ENCODE measurements around the gene ATP8B3. TPM values are rescaled to one million over a fixed set of nuclear protein-coding genes. Genes with fewer than 3 reads are reported as not detected.

The ATP8B3 gene
- total and polyA plus RNA-seq, 9 of the 15 experiments (the other 6 are each of a cell fraction or from before 2014, with no cell fraction given): 1.2 to 12.3 (median 3.8) TPM

GRCh38 chr19:1847684-1848398 is 35.8 kb upstream of the ATP8B3 start (continued):
- no peak for TF ChIP-seq SRSF3 (IDR thresholded peaks at IDR 0.05; ENCODE audit: insufficient read depth, low read length)
- TF ChIP-seq SRF (CRISPR knock-in tag; IDR thresholded peaks at IDR 0.05): no peak
- no peak for TF ChIP-seq PPARD (CRISPR knock-in tag; IDR thresholded peaks at IDR 0.05)
- no peak for TF ChIP-seq KAT7 (CRISPR knock-in tag; IDR thresholded peaks at IDR 0.05; ENCODE audit: borderline replicate concordance)
- TF ChIP-seq FOXA1 (IDR thresholded peaks at IDR 0.05; ENCODE audit: borderline replicate concordance): no peak
- no peak for TF ChIP-seq ZNF780A (CRISPR knock-in tag; IDR thresholded peaks at IDR 0.05)
- no peak for TF ChIP-seq JUN (IDR thresholded peaks at IDR 0.05; ENCODE audit: borderline replicate concordance, low read depth, low read length)
- 0 out of 2 replicates have a peak, but pooled peaks have one; percentile 53 for TF ChIP-seq JUN (CRISPR knock-in tag; IDR thresholded peaks at IDR 0.05; ENCODE audit: borderline replicate concordance)
- peak; percentile 6 for TF ChIP-seq TAF1 (IDR thresholded peaks at IDR 0.05; ENCODE audit: control insufficient read depth, extremely low read depth, insufficient read depth, low read length, severe bottlenecking)
- TF ChIP-seq CHD2 (IDR thresholded peaks at IDR 0.05; ENCODE audit: low read depth, low read length): no peak
- no peak for TF ChIP-seq MEF2D (tag; conservative IDR thresholded peaks at IDR 0.05; ENCODE audit: low read depth)
- TF ChIP-seq MLX (CRISPR knock-in tag; conservative IDR thresholded peaks at IDR 0.05): no peak
- TF ChIP-seq PCBP1 (IDR thresholded peaks at IDR 0.05; ENCODE audit: low read depth, low read length, poor library complexity, severe bottlenecking): peak; percentile 62
- TF ChIP-seq CREM (IDR thresholded peaks at IDR 0.05; ENCODE audit: low read depth): peak; percentile 18; the same call in 1 of the 2 replicates
- no peak for TF ChIP-seq ZNF282 (CRISPR knock-in tag; IDR thresholded peaks at IDR 0.05)
- no peak for TF ChIP-seq HNRNPUL1 (IDR thresholded peaks at IDR 0.05; ENCODE audit: low read length)
- no peak for TF ChIP-seq ZC3H8 (IDR thresholded peaks at IDR 0.05)
- TF ChIP-seq HDAC8 (tag; IDR thresholded peaks at IDR 0.05): no peak
- TF ChIP-seq HDAC3 (IDR thresholded peaks at IDR 0.05; ENCODE audit: borderline replicate concordance, partially characterized antibody): no peak
- TF ChIP-seq PML (IDR thresholded peaks at IDR 0.05; ENCODE audit: low read length): peak; percentile 19; the same call in 1 of the 2 replicates
- peak; percentile 69 for TF ChIP-seq CHD1 (IDR thresholded peaks at IDR 0.05; ENCODE audit: low read length)
- TF ChIP-seq ZNF592 (IDR thresholded peaks at IDR 0.05): no peak
- no peak for TF ChIP-seq ATF1 (CRISPR knock-in tag; IDR thresholded peaks at IDR 0.05)
- TF ChIP-seq ATF1 (tag; IDR thresholded peaks at IDR 0.05): peak; percentile 61; the same call in 1 of the 2 replicates
- no peak for TF ChIP-seq ZNF184 (CRISPR knock-in tag; IDR thresholded peaks at IDR 0.05)
- 0 out of 2 replicates have a peak, but pooled peaks have one; percentile 19 for TF ChIP-seq HDAC2 (IDR thresholded peaks at IDR 0.05)
- no peak for TF ChIP-seq CC2D1A (IDR thresholded peaks at IDR 0.05)
